BE2C (cell line): ENCODE data around the gene TCOF1.

Experiments used
- DNase-seq: peaks from one replicate; pipeline ENCODE4 v3.0.0-alpha.2; 2020
- H3K27me3 ChIP-seq: fragments of 250-450 bp; sonication (Bioruptor Pico); 2 replicates; pipeline ENCODE4 v1.5.1; 2020; ENCODE audit warnings: mild to moderate bottlenecking
- H3K36me3 ChIP-seq: fragments of 250-450 bp; sonication (Bioruptor Pico); 2 replicates; pipeline ENCODE4 v1.5.1; 2020; ENCODE audit warnings: mild to moderate bottlenecking
- H3K4me1 ChIP-seq: fragments of 250-450 bp; sonication (Bioruptor Pico); 2 replicates; pipeline ENCODE4 v1.5.1; 2020
- H3K4me3 ChIP-seq: 2 replicates; pipeline ENCODE4 v1.5.1; 2011; ENCODE audit warnings: low read depth, low read length
- H3K9me3 ChIP-seq: fragments of 250-450 bp; sonication (Bioruptor Pico); 2 replicates; pipeline ENCODE4 v1.5.1; 2020
- TF ChIP-seq, protein P1 (sequence below): IDR thresholded peaks from 2 replicates; pipeline ENCODE4 v1.5.1; 2012; ENCODE audit warnings: mild to moderate bottlenecking, low read depth, low read length

The TCOF1 gene

GRCh38 chr5:150321784-150322183, 35.7 kb upstream of the TCOF1 start:
- Histone ChIP-seq H3K4me1 (peaks cover 32% of the 10 kb centered on the region), H3K27me3 (no peaks in the 10 kb centered on the region), H3K36me3 (no peaks in the 10 kb centered on the region), H3K4me3 (no peak overlapping the region), H3K9me3 (no peaks in the 10 kb centered on the region)
- DNase-seq = no peak
- TF ChIP-seq, protein P1, sequence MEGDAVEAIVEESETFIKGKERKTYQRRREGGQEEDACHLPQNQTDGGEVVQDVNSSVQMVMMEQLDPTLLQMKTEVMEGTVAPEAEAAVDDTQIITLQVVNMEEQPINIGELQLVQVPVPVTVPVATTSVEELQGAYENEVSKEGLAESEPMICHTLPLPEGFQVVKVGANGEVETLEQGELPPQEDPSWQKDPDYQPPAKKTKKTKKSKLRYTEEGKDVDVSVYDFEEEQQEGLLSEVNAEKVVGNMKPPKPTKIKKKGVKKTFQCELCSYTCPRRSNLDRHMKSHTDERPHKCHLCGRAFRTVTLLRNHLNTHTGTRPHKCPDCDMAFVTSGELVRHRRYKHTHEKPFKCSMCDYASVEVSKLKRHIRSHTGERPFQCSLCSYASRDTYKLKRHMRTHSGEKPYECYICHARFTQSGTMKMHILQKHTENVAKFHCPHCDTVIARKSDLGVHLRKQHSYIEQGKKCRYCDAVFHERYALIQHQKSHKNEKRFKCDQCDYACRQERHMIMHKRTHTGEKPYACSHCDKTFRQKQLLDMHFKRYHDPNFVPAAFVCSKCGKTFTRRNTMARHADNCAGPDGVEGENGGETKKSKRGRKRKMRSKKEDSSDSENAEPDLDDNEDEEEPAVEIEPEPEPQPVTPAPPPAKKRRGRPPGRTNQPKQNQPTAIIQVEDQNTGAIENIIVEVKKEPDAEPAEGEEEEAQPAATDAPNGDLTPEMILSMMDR = no peak

DNA sequence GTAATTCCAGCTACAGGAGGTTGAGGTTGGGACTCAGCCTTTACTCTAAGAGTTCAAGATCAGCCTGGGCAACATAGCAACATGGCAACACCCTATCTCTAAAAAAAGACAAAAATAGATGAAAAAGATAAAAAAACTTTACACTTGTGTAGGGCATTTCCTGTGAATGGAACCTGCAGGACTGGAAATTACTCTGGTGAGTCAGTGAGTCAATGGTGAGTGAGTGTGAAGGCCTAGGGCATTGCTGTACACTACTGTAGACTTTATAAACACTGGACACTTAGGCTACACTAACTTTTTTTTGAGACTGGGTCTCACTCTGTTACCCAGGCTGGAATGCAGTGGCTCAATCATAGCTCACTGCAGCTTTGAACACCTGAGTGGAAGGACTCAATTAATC, 35.3 kb upstream of the TCOF1 start:
- TF ChIP-seq, protein P1 = no peak
- Histone ChIP-seq H3K36me3 (no peaks in the 10 kb centered on the region), H3K9me3 (no peaks in the 10 kb centered on the region), H3K4me1 (peaks cover 31% of the 10 kb centered on the region), H3K27me3 (no peaks in the 10 kb centered on the region), H3K4me3 (no peak overlapping the region)
- no peak for DNase-seq

GRCh38 chr5:150323092-150323491, 34.4 kb upstream of the TCOF1 start:
- Histone ChIP-seq H3K4me1 (peaks cover 22% of the 10 kb centered on the region), H3K4me3 (no peak overlapping the region), H3K36me3 (no peaks in the 10 kb centered on the region), H3K9me3 (no peaks in the 10 kb centered on the region), H3K27me3 (no peaks in the 10 kb centered on the region)
- TF ChIP-seq, protein P1 = no peak
- no peak for DNase-seq

DNA sequence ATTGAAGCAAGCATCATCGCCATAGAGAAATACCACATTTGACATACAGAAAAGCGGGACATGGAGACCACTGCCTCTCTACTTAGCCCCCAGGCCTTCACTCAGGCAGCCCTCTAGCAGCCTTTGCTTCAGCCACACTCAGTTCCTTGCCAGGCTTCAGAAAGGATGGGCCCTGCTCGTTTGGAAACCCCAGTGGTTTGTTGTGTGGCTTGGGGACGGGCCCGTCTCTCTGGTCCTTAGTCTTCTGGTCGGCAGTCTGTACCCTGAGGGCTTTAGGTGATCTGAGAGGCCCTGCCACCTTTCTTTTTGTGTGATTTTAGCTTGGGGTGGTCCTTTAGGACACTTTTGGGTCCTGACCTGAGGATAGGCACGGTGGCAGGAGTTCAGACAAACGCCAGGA, 33.7 kb upstream of the TCOF1 start:
- Histone ChIP-seq H3K4me1 (peaks cover 15% of the 10 kb centered on the region), H3K9me3 (no peaks in the 10 kb centered on the region), H3K36me3 (no peaks in the 10 kb centered on the region), H3K4me3 (no peak overlapping the region), H3K27me3 (no peaks in the 10 kb centered on the region)
- TF ChIP-seq, protein P1 = no peak
- no peak for DNase-seq

DNA sequence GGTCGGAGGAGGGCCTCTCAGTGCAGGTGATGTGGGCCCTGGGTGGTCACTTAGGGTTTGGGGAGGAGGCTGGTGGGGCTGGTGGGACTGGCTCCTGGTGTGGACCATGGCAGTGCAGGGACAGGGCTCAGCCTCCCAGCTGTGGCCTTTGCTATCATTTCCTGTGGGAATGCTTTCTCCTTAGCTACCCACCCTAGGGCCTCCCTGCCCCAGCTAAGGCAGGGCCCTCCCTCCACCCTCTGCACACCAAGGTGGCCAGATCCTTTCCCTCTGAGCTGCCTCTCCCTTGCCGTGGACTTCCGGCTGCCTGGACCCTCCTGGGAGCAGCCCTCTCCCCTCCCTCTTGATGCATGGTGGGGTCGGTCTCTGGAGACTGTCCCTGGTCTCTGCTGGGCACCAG, 32.1 kb upstream of the TCOF1 start:
- no peaks in the 10 kb centered on the region for H3K27me3 ChIP-seq
- H3K4me1 ChIP-seq = peaks cover 5% of the 10 kb centered on the region
- TF ChIP-seq, protein P1 = no peak
- no peaks in the 10 kb centered on the region for H3K9me3 ChIP-seq
- no peak overlapping the region for H3K4me3 ChIP-seq
- no peak for DNase-seq
- no peaks in the 10 kb centered on the region for H3K36me3 ChIP-seq

DNA sequence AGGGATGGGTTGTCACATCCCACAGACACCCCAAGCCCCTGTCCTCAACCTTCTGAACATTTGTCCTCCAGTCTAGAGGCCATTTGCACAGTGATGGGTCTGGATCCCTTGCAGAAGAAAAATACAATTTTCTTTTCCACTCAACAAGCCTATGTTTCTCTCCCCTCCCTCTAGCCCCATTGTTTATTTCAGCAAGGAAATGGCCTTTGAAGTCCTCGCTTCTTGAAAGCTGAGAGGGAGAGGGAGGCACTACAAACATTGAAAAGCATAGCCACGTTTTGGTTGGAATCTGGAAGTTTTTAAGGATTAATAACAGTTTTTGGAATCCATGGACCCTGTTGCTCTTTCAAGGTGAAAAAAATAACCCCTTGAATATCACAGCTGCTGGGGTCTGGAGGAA, 30.8 kb upstream of the TCOF1 start:
- no peaks in the 10 kb centered on the region for H3K9me3 ChIP-seq
- H3K36me3 ChIP-seq = no peaks in the 10 kb centered on the region
- TF ChIP-seq, protein P1 = no peak
- no peaks in the 10 kb centered on the region for H3K27me3 ChIP-seq
- no peak overlapping the region for H3K4me3 ChIP-seq
- no peak for DNase-seq
- peaks cover 3% of the 10 kb centered on the region; the same call in 1 of the 2 replicates for H3K4me1 ChIP-seq
